ENCODE data around the gene ACKR3.

GRCh38 chr2:236628256-236628901 lies 58.8 kb downstream of the ACKR3 start:
- TF ChIP-seq CTCF (IDR thresholded peaks at IDR 0.05) (no peak), POLR2A (IDR thresholded peaks at IDR 0.05) (no peak)
